ENCODE results near the gene POLR2H. TPM values are rescaled to one million over a fixed set of nuclear protein-coding genes. Genes with fewer than 3 reads are reported as not detected.

POLR2H gene
- total RNA-seq, 1 experiment from 2014 or later: 153 TPM

DNA sequence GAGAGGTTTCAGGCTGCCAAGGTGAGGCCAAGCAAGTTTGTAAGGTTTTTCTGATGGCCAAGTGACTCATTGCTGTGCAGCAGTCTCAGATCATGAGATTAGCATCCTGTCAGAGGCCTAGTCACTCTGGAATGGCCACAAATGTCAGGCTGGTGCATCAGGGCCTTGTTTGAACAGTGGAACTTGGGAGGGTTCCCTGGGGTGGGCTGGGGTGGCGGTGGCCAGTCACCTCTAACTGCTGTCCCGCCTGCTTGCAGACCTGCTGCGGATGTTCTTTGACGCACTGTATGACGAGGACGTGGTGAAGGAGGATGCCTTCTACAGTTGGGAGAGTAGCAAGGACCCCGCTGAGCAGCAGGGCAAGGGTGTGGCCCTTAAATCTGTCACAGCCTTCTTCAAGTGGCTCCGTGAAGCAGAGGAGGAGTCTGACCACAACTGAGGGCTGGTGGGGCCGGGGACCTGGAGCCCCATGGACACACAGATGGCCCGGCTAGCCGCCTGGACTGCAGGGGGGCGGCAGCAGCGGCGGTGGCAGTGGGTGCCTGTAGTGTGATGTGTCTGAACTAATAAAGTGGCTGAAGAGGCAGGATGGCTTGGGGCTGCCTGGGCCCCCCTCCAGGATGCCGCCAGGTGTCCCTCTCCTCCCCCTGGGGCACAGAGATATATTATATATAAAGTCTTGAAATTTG lies 26.9 kb upstream of the POLR2H start:
- peak overlapping the region; percentile 7; the same call in 1 of the 2 replicates for H3K4me2 ChIP-seq
- intact Hi-C loops (cut with micrococcal nuclease; ENCODE audit: unreplicated experiment): loop anchor here (1.0 to 2.0 kb wide), 3 partner anchors 15 to 36 kb away; partner anchors contain the start of genes EIF4G1 and PSMD2
- BruUV-seq (replicated peaks): no TSS peak

GRCh38 chr3:184335291-184335660 lies 26.2 kb upstream of the POLR2H start:
- ChIA-PET POLR2A (ENCODE audit: unreplicated experiment) (no interaction called here), CTCF (no interaction called here)
- Histone ChIP-seq H3K4me3 (peak overlapping the region; percentile 68; the same call in 1 of the 2 replicates), H2AFZ (no peak overlapping the region), H3K27ac (peak overlapping the region; percentile 73), H4K20me1 (ENCODE audit: insufficient read depth) (peaks cover 57% of the 10 kb centered on the region), H3K27me3 (ENCODE audit: insufficient read depth, low read depth) (no peaks in the 10 kb centered on the region), H3K4me1 (replicated peaks; ENCODE audit: insufficient read depth) (peaks cover 57% of the 10 kb centered on the region), H3K79me2 (ENCODE audit: low read depth) (peaks cover 25% of the 10 kb centered on the region), H3K4me2 (peak overlapping the region; percentile 82), H3K9me3 (ENCODE audit: insufficient read depth, low read depth) (no peaks in the 10 kb centered on the region), H3K36me3 (ENCODE audit: low read depth) (peaks cover 32% of the 10 kb centered on the region), H3K9me2 (ENCODE audit: insufficient read depth) (no peaks in the 10 kb centered on the region), H3F3A (ENCODE audit: insufficient read depth, low read depth) (peaks cover 73% of the 10 kb centered on the region)
- intact Hi-C loops (cut with micrococcal nuclease; ENCODE audit: unreplicated experiment): loop anchor here (2.0 kb wide), 1 partner anchor 36 kb away; the partner anchor contains the start of gene PSMD2
- TF ChIP-seq EZH2 (IDR thresholded peaks at IDR 0.05; ENCODE audit: low read depth): no peak
- TF ChIP-seq, protein P1, sequence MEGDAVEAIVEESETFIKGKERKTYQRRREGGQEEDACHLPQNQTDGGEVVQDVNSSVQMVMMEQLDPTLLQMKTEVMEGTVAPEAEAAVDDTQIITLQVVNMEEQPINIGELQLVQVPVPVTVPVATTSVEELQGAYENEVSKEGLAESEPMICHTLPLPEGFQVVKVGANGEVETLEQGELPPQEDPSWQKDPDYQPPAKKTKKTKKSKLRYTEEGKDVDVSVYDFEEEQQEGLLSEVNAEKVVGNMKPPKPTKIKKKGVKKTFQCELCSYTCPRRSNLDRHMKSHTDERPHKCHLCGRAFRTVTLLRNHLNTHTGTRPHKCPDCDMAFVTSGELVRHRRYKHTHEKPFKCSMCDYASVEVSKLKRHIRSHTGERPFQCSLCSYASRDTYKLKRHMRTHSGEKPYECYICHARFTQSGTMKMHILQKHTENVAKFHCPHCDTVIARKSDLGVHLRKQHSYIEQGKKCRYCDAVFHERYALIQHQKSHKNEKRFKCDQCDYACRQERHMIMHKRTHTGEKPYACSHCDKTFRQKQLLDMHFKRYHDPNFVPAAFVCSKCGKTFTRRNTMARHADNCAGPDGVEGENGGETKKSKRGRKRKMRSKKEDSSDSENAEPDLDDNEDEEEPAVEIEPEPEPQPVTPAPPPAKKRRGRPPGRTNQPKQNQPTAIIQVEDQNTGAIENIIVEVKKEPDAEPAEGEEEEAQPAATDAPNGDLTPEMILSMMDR (conservative IDR thresholded peaks at IDR 0.05): no peak
- BruUV-seq (replicated peaks): TSS peak; percentile 68
- DNase-seq: no peak

More for the DNA sequence above, 26.9 kb upstream of the POLR2H start:
- Histone ChIP-seq H4K20me1 (ENCODE audit: insufficient read depth) (peaks cover 64% of the 10 kb centered on the region), H3K9me3 (ENCODE audit: insufficient read depth, low read depth) (no peaks in the 10 kb centered on the region), H3K4me1 (replicated peaks; ENCODE audit: insufficient read depth) (peaks cover 57% of the 10 kb centered on the region), H3K79me2 (ENCODE audit: low read depth) (peaks cover 25% of the 10 kb centered on the region), H3F3A (ENCODE audit: insufficient read depth, low read depth) (peaks cover 79% of the 10 kb centered on the region), H3K9me2 (ENCODE audit: insufficient read depth) (no peaks in the 10 kb centered on the region), H3K27ac (peak overlapping the region; percentile 73), H3K4me3 (no peak overlapping the region), H2AFZ (no peak overlapping the region), H3K36me3 (ENCODE audit: low read depth) (peaks cover 38% of the 10 kb centered on the region), H3K27me3 (ENCODE audit: insufficient read depth, low read depth) (no peaks in the 10 kb centered on the region)
- DNase-seq: peak; percentile 88 to 95
- CTCF ChIA-PET: no interaction called here
- POLR2A ChIA-PET (ENCODE audit: unreplicated experiment): no interaction called here
- TF ChIP-seq EZH2 (IDR thresholded peaks at IDR 0.05; ENCODE audit: low read depth): no peak
- TF ChIP-seq, protein P1 (conservative IDR thresholded peaks at IDR 0.05): no peak

- Histone ChIP-seq H3K27ac (peak overlapping the region; percentile 73), H3K36me3 (ENCODE audit: low read depth) (peaks cover 28% of the 10 kb centered on the region), H3F3A (ENCODE audit: insufficient read depth, low read depth) (peaks cover 71% of the 10 kb centered on the region), H3K4me3 (peak overlapping the region; percentile 68), H3K27me3 (ENCODE audit: insufficient read depth, low read depth) (no peaks in the 10 kb centered on the region), H3K9me3 (ENCODE audit: insufficient read depth, low read depth) (no peaks in the 10 kb centered on the region), H3K9me2 (ENCODE audit: insufficient read depth) (no peaks in the 10 kb centered on the region), H4K20me1 (ENCODE audit: insufficient read depth) (peaks cover 52% of the 10 kb centered on the region), H3K4me1 (replicated peaks; ENCODE audit: insufficient read depth) (peaks cover 55% of the 10 kb centered on the region), H3K4me2 (peak overlapping the region; percentile 82), H3K79me2 (ENCODE audit: low read depth) (peaks cover 25% of the 10 kb centered on the region), H2AFZ (peak overlapping the region; percentile 67)
- TF ChIP-seq, protein P1 (conservative IDR thresholded peaks at IDR 0.05): no peak
- TF ChIP-seq EZH2 (IDR thresholded peaks at IDR 0.05; ENCODE audit: low read depth): no peak
- BruUV-seq (replicated peaks): no TSS peak
- peak; percentile 53 to 89 for DNase-seq
- ChIA-PET POLR2A (ENCODE audit: unreplicated experiment) (no interaction called here), CTCF (no interaction called here)
- intact Hi-C loops (cut with micrococcal nuclease; ENCODE audit: unreplicated experiment): loop anchor here (1.0 to 2.0 kb wide), 2 partner anchors 26 to 37 kb away; partner anchors contain the start of gene PSMD2
Measured at GRCh38 chr3:184335661-184336546, 25.6 kb upstream of the POLR2H start.

Measured in PC-9 (cell line).